Cerebellar cortex (tissue), 1 donor: ENCODE measurements around the gene FOXP1.

ENCODE experiments used
- DNase-seq: peaks from one replicate; pipeline ENCODE4 v3.0.0-alpha.2; 2015; ENCODE audit warnings: low spot score

Gene FOXP1

GRCh38 chr3:71583566-71584393, at the start of gene FOXP1:
Gene FOXP1 (minus strand): TSS chr3:71583728. CDS start chr3:71198381, 385,347 bp downstream.
- peak; percentile 66 for DNase-seq

- no peak for DNase-seq
These were observed 46.2 kb upstream of the FOXP1 start for GRCh38 chr3:71629711-71630110.

GRCh38 chr3:71629289-71629688, 45.8 kb upstream of the FOXP1 start:
- no peak for DNase-seq

GRCh38 chr3:71628522-71628921, 45.0 kb upstream of the FOXP1 start:
- DNase-seq: no peak

DNA sequence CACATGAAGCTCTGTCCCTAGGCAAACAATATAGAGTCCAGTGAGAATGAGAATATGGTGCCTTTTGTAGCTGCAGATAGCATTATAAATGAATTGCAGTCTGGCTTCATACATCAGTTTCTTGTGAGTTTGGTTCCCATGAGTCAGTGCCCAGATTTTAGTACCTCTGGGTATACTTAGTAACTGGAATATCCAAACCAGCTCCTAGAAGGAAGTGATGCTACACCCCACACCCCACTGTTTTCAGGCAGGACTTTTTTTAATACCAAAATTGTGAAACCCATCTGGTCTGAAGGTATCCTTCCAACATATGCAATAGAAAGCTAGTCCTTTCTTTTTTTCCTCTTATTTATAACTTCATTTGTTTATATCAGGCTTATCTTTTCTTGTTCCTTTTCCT, 42.1 kb upstream of the FOXP1 start:
- no peak for DNase-seq

- DNase-seq: no peak
These were observed 38.5 kb upstream of the FOXP1 start for GRCh38 chr3:71621825-71622537.

- no peak for DNase-seq
These were observed 35.0 kb upstream of the FOXP1 start for GRCh38 chr3:71618538-71618937.

- DNase-seq: no peak
These were observed 33.1 kb upstream of the FOXP1 start for GRCh38 chr3:71616571-71617021.

- no peak for DNase-seq
These were observed 31.3 kb upstream of the FOXP1 start for GRCh38 chr3:71614869-71615268.

DNA sequence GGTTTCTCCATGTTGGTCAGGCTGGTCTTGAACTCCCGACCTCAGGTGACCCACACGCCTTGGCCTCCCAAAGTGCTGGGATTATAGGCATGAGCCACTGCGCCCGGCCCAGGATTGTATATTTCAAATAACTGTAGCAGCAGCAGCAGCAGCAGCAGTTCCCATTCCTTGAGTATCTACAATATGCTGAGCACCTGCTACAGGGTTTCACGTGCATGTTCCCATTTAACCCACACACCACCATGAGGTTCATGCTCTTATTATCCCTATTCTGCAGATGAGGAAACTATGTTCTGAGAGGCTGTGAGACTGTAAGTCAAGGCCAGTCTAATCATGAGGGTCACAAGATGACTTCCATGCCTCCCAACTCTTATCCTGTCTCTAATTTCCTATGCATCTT, 30.9 kb upstream of the FOXP1 start:
- DNase-seq: no peak

DNA sequence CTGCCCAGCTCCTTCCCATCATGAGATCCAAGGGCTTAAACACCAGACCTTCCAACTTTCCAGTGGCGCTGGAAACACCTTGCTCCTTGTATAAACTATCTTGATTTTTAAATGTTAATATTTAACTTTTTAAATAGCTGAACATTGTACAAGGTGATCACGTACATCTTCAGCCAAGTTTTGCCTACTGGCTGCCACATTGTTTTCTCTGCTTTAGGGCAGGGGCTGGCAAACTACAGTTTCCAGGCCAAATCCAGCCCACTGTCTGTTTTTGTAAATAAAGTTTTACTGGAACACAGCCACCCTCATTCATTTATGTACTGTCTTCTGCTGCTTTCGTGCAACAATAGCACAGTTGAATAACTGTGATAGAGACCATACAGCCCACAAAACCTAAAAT, 27.6 kb upstream of the FOXP1 start:
- no peak for DNase-seq

DNA sequence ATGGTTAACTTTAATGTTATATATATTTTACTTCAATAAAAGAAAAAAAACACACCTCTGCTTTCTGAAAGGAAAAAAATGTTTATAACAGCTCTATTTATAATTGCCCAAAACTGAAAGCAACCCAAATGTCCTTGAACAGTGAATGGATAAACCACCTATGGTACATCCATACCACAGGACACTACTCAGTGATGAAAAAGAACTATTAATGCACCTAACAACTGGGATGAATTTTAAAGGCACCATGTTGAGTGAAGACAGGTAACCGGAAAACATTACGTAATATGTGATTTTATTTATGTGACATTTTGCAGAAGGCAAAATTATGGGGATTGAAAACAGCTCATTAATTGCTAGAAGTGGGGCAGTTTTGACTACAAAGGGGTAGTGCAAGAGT, 23.8 kb upstream of the FOXP1 start:
- DNase-seq: no peak

GRCh38 chr3:71606582-71606981, 23.1 kb upstream of the FOXP1 start:
- no peak for DNase-seq

DNA sequence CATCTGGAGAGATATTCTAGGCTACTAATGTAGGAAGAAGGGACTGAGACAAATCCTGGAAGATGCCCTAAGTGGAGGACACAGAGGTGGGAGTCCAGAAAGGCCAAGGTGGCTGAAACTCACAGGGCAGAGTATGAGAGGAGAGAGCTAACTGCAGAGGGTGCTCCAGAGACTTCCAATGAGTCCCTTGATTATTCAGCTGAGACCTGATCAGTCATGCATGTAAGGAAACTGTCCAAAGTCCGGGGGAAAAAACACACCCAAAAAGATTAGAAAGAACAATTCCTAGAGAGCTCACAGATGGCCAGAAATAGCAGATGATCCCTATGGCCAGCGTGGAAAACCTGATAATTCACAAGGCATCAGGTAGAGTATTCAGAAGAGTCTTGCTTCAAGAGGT, 18.7 kb upstream of the FOXP1 start:
- DNase-seq: no peak

DNA sequence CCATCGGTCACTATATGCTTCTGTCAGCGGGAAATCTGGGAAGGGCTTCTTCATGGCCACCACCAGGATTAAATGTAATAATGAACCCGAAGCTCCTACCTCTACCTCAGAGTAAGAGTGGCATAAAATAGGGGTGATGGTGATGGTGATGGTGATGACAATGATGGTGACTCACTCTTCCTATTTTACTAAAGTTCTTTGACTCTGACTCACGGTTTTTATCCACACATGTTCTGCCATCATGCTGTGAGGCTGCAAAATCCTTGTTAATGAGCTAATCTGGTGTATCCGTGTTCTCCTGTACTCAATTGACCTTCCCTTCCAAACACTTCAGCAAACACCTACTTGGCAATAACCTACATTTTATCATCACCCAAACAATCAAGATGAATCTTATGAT, 18.3 kb upstream of the FOXP1 start:
- DNase-seq: no peak

GRCh38 chr3:71600646-71601288, 17.2 kb upstream of the FOXP1 start:
- DNase-seq: no peak

DNA sequence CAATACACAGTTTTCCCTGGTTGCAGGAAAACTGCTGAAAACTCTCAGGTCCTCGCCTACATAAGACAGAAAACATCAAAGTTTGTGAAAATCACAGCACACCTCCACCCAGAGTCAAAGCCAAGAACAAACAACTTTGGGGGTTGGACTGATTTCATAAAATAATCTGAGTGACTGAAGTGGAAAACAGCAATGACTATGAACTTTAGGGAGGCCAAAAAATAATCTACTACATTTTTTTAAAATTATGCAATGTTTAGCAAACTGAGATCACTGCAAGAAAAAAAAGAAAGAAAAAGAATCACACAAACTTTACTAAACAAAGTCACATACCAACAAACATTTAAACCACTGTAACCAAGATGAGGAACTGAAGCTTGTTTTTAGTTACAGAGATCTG, 15.9 kb upstream of the FOXP1 start:
- DNase-seq: no peak

- DNase-seq: no peak
These were observed 14.8 kb upstream of the FOXP1 start for GRCh38 chr3:71598292-71598691.

GRCh38 chr3:71597286-71597685, 13.8 kb upstream of the FOXP1 start:
- DNase-seq: no peak

DNA sequence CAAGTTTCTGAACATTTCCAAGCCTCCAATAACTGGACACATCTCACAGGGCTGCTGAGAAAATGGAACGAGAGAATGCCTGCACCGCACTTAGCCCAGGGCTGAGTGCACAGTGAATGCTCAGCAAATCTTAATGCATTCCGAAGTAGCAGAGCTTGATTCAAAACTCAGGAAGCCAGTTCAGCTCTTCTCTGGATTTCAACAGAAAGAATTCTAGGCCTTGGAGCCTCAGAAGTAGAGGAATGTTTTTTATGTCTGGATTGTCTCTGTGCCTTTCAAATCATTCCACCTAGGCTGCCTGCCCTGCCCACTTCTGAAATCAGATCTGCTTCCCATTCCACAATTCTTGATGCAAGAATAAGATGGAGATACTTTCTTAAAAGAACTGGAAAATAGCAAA, 9.6 kb upstream of the FOXP1 start:
- no peak for DNase-seq

- no peak for DNase-seq
These were observed 7.6 kb upstream of the FOXP1 start for GRCh38 chr3:71591101-71591500.

GRCh38 chr3:71589132-71589531, 5.6 kb upstream of the FOXP1 start:
- DNase-seq: no peak

GRCh38 chr3:71587958-71588357, 4.4 kb upstream of the FOXP1 start:
- no peak for DNase-seq
